Astrocyte (in vitro differentiated cells and primary cell): ENCODE data around the gene OR7A10. TPM values are rescaled to one million over a fixed set of nuclear protein-coding genes. Genes with fewer than 3 reads are reported as not detected.
"Not testable (repeated sequence)": the region's sequence is repeated elsewhere in the genome, so short reads cannot be mapped to it uniquely, and the experiment has no call there.

ENCODE experiments used
- DNase-seq: peaks from one replicate; pipeline ENCODE4 v3.0.0-alpha.2; 2010; ENCODE audit warnings: low read depth
- FAIRE-seq: peaks from 2 replicates; lab custom pipeline; 2011; peaks lifted over from hg19 to GRCh38; lab: Jason Lieb, UNC
- H2AFZ ChIP-seq: 2 replicates; pipeline ENCODE4 v1.6.0; 2012; ENCODE audit warnings: low read depth, low read length, inconsistent platforms
- H3K27ac ChIP-seq: 2 replicates; pipeline ENCODE4 v1.5.1; 2011; ENCODE audit warnings: low read depth, low read length, inconsistent platforms
- H3K27me3 ChIP-seq: 2 replicates; pipeline ENCODE4 v1.6.0; 2011; ENCODE audit warnings: low read length, inconsistent platforms; ENCODE audit not compliant: insufficient read depth
- H3K36me3 ChIP-seq: 2 replicates; pipeline ENCODE4 v1.5.1; 2011; ENCODE audit warnings: low read length, inconsistent platforms; ENCODE audit not compliant: insufficient read depth
- H3K4me1 ChIP-seq: 2 replicates; pipeline ENCODE4 v1.5.1; 2011; ENCODE audit warnings: low read length, inconsistent platforms; ENCODE audit not compliant: insufficient read depth
- H3K4me2 ChIP-seq: 2 replicates; pipeline ENCODE4 v1.6.0; 2012; ENCODE audit warnings: low read length, inconsistent platforms
- H3K4me3 ChIP-seq: 2 replicates; pipeline ENCODE4 v1.5.1; 2011; ENCODE audit warnings: low read depth, mild to moderate bottlenecking, low read length, inconsistent platforms; ENCODE audit not compliant: insufficient read depth
- H3K79me2 ChIP-seq: 2 replicates; pipeline ENCODE4 v1.6.0; 2012; ENCODE audit warnings: mild to moderate bottlenecking, low read length, inconsistent platforms; ENCODE audit not compliant: insufficient read depth
- H3K9ac ChIP-seq: 2 replicates; pipeline ENCODE4 v1.6.0; 2012; ENCODE audit warnings: mild to moderate bottlenecking, low read length, inconsistent platforms
- H3K9me3 ChIP-seq: 2 replicates; pipeline ENCODE4 v1.5.1; 2012; ENCODE audit warnings: low read depth, mild to moderate bottlenecking, low read length, inconsistent platforms; ENCODE audit not compliant: insufficient read depth
- H4K20me1 ChIP-seq: 2 replicates; pipeline ENCODE4 v1.6.0; 2012; ENCODE audit warnings: low read length, inconsistent platforms; ENCODE audit not compliant: insufficient read depth
- H3K27ac Mint-ChIP-seq: one replicate; pipeline ENCODE4 v1.8.0; 2021; ENCODE audit warnings: mild to moderate bottlenecking, mixed read lengths; ENCODE audit not compliant: unreplicated experiment
- H3K27me3 Mint-ChIP-seq: one replicate; pipeline ENCODE4 v1.8.0; 2021; ENCODE audit warnings: low read depth, mixed read lengths; ENCODE audit not compliant: unreplicated experiment
- H3K36me3 Mint-ChIP-seq: one replicate; pipeline ENCODE4 v1.8.0; 2021; ENCODE audit warnings: low read depth, mixed read lengths; ENCODE audit not compliant: unreplicated experiment
- H3K4me1 Mint-ChIP-seq: one replicate; pipeline ENCODE4 v1.8.0; 2021; ENCODE audit warnings: low read depth, mixed read lengths; ENCODE audit not compliant: unreplicated experiment
- H3K4me3 Mint-ChIP-seq: one replicate; pipeline ENCODE4 v1.8.0; 2021; ENCODE audit warnings: mild to moderate bottlenecking, moderate library complexity, mixed read lengths; ENCODE audit not compliant: unreplicated experiment
- H3K9me3 Mint-ChIP-seq: one replicate; pipeline ENCODE4 v1.8.0; 2021; ENCODE audit warnings: mild to moderate bottlenecking, mixed read lengths; ENCODE audit not compliant: unreplicated experiment
- EZH2 ChIP-seq: IDR thresholded peaks from 2 replicates; pipeline ENCODE4 v1.6.1; 2012; ENCODE audit warnings: mild to moderate bottlenecking, low read length, inconsistent platforms; ENCODE audit not compliant: insufficient read depth
- total RNA-seq: library from RNA; stranded (reverse); gene quantifications from 2 replicates; pipeline ENCODE4 v1.2.1, GENCODE V29; 2021
- TF ChIP-seq, protein P1 (sequence below): IDR thresholded peaks from 2 replicates; pipeline ENCODE4 v1.5.1; 2011; ENCODE audit warnings: low read depth, mild to moderate bottlenecking, inconsistent platforms, low read length, moderate library complexity; ENCODE audit not compliant: insufficient read depth

Gene OR7A10
- total RNA-seq, 1 donor from 2014 or later: not detected

DNA sequence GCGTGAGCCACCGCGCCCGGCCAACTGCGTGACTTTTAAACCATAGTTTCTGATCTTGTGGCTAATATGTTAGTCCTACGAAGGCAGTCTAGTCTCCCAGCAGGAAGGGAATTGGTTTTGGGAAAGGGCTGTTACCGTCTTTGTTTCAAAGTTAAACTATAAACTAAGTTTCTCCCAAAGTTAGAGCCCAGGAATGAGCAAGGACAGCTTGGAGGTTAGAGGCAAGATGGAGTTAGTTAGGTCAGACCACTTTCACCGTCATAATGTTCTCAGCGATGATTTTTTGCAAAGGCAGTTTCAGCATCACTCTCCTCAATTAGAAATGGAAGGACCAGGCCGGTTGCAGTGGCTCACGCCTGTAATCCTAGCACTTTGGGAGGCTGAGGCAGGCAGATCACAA is 52.7 kb downstream of the OR7A10 start:
- DNase-seq (no peak), FAIRE-seq (no peak)
- H2AFZ ChIP-seq: no peak overlapping the region
- H3K79me2 ChIP-seq: no peaks in the 10 kb centered on the region
- Mint-ChIP-seq H3K4me3 (no peak overlapping the region), H3K4me1 (peaks cover 1% of the 10 kb centered on the region), H3K27ac (no peak overlapping the region), H3K36me3 (no peaks in the 10 kb centered on the region), H3K27me3 (peaks cover 1% of the 10 kb centered on the region), H3K9me3 (peaks cover 2% of the 10 kb centered on the region)
- TF ChIP-seq, protein P1, sequence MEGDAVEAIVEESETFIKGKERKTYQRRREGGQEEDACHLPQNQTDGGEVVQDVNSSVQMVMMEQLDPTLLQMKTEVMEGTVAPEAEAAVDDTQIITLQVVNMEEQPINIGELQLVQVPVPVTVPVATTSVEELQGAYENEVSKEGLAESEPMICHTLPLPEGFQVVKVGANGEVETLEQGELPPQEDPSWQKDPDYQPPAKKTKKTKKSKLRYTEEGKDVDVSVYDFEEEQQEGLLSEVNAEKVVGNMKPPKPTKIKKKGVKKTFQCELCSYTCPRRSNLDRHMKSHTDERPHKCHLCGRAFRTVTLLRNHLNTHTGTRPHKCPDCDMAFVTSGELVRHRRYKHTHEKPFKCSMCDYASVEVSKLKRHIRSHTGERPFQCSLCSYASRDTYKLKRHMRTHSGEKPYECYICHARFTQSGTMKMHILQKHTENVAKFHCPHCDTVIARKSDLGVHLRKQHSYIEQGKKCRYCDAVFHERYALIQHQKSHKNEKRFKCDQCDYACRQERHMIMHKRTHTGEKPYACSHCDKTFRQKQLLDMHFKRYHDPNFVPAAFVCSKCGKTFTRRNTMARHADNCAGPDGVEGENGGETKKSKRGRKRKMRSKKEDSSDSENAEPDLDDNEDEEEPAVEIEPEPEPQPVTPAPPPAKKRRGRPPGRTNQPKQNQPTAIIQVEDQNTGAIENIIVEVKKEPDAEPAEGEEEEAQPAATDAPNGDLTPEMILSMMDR: no peak
- TF ChIP-seq EZH2: no peak
- no peak overlapping the region for H3K27ac ChIP-seq
- no peaks in the 10 kb centered on the region for H3K27me3 ChIP-seq
- no peak overlapping the region for H3K4me3 ChIP-seq
- no peaks in the 10 kb centered on the region for H3K36me3 ChIP-seq
- no peaks in the 10 kb centered on the region for H3K9me3 ChIP-seq
- H4K20me1 ChIP-seq: no peaks in the 10 kb centered on the region
- no peak overlapping the region for H3K9ac ChIP-seq
- no peaks in the 10 kb centered on the region for H3K4me1 ChIP-seq
- H3K4me2 ChIP-seq: no peak overlapping the region

DNA sequence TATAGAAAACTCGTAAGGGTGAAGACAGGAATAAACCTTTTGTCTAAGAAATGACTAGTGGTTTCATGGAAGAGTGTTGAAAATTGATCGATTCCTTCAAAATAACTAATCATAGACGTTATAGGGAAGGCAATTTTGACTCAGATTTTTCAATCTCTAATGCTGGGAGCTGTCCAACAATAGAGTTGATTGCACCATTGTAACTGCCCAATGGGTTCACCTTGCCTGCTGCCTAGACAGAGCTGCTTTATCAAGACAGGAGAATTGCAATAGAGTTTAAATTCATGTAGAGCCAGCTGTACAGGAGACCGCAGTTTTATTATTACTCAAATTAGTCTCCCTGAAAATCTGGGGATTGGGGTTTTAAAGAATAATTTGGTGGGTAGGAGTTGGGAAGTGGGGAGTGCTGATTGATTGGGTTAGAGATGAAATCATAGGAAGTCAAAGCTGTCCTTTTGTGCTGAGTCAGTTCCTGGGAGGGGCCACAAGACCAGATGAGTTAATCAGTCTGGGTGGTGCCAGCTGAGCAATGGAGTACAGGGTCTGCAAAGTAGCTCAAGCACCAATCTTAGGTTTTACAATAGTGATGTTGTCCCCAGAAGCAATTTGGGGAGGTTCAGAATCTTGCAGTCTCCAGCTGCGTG is 53.5 kb downstream of the OR7A10 start:
- no peak overlapping the region for H3K4me3 ChIP-seq
- H3K4me1 ChIP-seq: no peaks in the 10 kb centered on the region
- H3K9me3 Mint-ChIP-seq: peaks cover 2% of the 10 kb centered on the region
- no peak for DNase-seq
- TF ChIP-seq EZH2: no peak
- TF ChIP-seq, protein P1: no peak
- no peaks in the 10 kb centered on the region for H3K79me2 ChIP-seq
- peaks cover 2% of the 10 kb centered on the region for H3K27me3 Mint-ChIP-seq
- H3K36me3 ChIP-seq: no peaks in the 10 kb centered on the region
- no peaks in the 10 kb centered on the region for H3K27me3 ChIP-seq
- no peak overlapping the region for H3K27ac ChIP-seq
- no peaks in the 10 kb centered on the region for H3K36me3 Mint-ChIP-seq
- H3K4me2 ChIP-seq: no peak overlapping the region
- no peak for FAIRE-seq
- no peak overlapping the region for H3K27ac Mint-ChIP-seq
- no peak overlapping the region for H2AFZ ChIP-seq
- no peaks in the 10 kb centered on the region for H4K20me1 ChIP-seq
- H3K9me3 ChIP-seq: no peaks in the 10 kb centered on the region
- H3K4me3 Mint-ChIP-seq: no peak overlapping the region
- peaks cover 1% of the 10 kb centered on the region for H3K4me1 Mint-ChIP-seq
- H3K9ac ChIP-seq: no peak overlapping the region

DNA sequence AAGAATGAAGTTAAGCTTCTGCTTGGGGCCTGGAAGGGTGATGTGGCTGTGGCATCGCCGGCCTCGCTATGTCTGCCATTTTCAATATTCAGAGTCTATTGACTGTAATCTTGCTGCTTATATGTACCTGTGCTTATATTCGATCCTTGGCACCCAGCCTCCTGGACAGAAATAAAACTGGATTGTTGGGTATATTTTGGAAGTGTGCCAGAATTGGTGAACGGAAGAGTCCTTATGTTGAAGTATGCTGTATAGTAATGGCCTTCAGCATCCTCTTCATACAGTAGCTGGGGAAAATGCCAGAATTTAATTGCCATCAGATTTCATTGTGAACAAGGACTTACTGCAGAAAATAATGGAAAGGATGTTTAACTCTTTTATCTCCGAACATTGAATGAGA is 56.5 kb downstream of the OR7A10 start:
- not testable (repeated sequence) for H3K27me3 ChIP-seq, H4K20me1 ChIP-seq, DNase-seq, H3K36me3 Mint-ChIP-seq, H3K4me1 Mint-ChIP-seq, FAIRE-seq, H2AFZ ChIP-seq, H3K9me3 Mint-ChIP-seq, H3K36me3 ChIP-seq, H3K4me1 ChIP-seq, H3K27ac Mint-ChIP-seq, H3K9me3 ChIP-seq, H3K4me2 ChIP-seq, H3K9ac ChIP-seq, H3K27ac ChIP-seq, H3K4me3 ChIP-seq, H3K79me2 ChIP-seq, H3K27me3 Mint-ChIP-seq, H3K4me3 Mint-ChIP-seq

Other genes starting within 250 kb of the OR7A10 start
- not detected in 2 replicates for gene ADGRE3, start 174.1 kb downstream of the OR7A10 start, total RNA-seq
- 10.4 and 13.5 TPM in 2 replicates for gene ZNF333, start 158.9 kb downstream of the OR7A10 start, total RNA-seq
- gene ADGRE2, start 70.4 kb downstream of the OR7A10 start, total RNA-seq: 0.12 and 0.34 TPM in 2 replicates
- not detected in 2 replicates for gene OR7A5, start 13.7 kb downstream of the OR7A10 start, total RNA-seq
- gene OR7C1, start 13.7 kb downstream of the OR7A10 start, total RNA-seq: not detected in 2 replicates
- not detected in 2 replicates for gene OR7A17, start 37.2 kb upstream of the OR7A10 start, total RNA-seq
- gene OR7C2, start 92.6 kb upstream of the OR7A10 start, total RNA-seq: not detected in 2 replicates
- gene SLC1A6, start 130.9 kb upstream of the OR7A10 start, total RNA-seq: 0.29 and 1.6 TPM in 2 replicates
- not detected in 2 replicates for gene CASP14, start 200.6 kb upstream of the OR7A10 start, total RNA-seq
- not detected in 2 replicates for gene OR1I1, start 233.3 kb upstream of the OR7A10 start, total RNA-seq